AG04450 (cell line): ENCODE data around the gene HSD17B1. TPM values are rescaled to one million over a fixed set of nuclear protein-coding genes. Genes with fewer than 3 reads are reported as not detected.

Source experiments
- CTCF ChIA-PET: fragments of 300-600, 350-600 bp; formaldehyde crosslinking; extraction: SDS; loops from one replicate; lab custom pipeline; 2022; ENCODE audit warnings: antibody characterized with exemption, inconsistent platforms; lab: Charles Lee
- POLR2A ChIA-PET: fragments of 350-600 bp; formaldehyde crosslinking; extraction: SDS; loops from one replicate; lab custom pipeline; 2021; ENCODE audit warnings: antibody characterized with exemption, inconsistent platforms; lab: Yijun Ruan, JAX
- DNase-seq: peaks from one replicate; pipeline ENCODE4 v3.0.0-alpha.2; 2011; ENCODE audit warnings: low read depth, low spot score
- H3K27ac ChIP-seq: one replicate; pipeline ENCODE4 v1.5.1; 2012; ENCODE audit warnings: low read depth, low read length, control low read depth
- H3K27me3 ChIP-seq: one replicate; pipeline ENCODE4 v1.6.0; 2012; ENCODE audit warnings: low read length; ENCODE audit not compliant: control insufficient read depth, insufficient read depth
- H3K4me3 ChIP-seq: 2 replicates; pipeline ENCODE4 v1.5.1; 2011; ENCODE audit warnings: mild to moderate bottlenecking, low read depth, low read length, control low read depth
- H3K9me3 ChIP-seq: 2 replicates; pipeline ENCODE4 v1.5.1; 2012; ENCODE audit warnings: low read length; ENCODE audit not compliant: control insufficient read depth, insufficient read depth
- CTCF ChIP-seq: IDR thresholded peaks from 2 replicates; pipeline ENCODE4 v1.5.1; 2011; ENCODE audit warnings: low read depth, low read length, control low read depth, inconsistent platforms
- polyA plus RNA-seq: library from polyadenylated mRNA; depleted of rRNA; stranded (reverse); fragments of >200 nt; gene quantifications from 2 replicates; pipeline ENCODE4 v1.2.3, GENCODE V29; 2011

The HSD17B1 gene
- polyA plus RNA-seq, 1 experiment, result 0.87 TPM

GRCh38 chr17:42581744-42582270, 29.1 kb downstream of the HSD17B1 start:
- H3K4me3 ChIP-seq, result no peak overlapping the region
- no peak for TF ChIP-seq CTCF
- POLR2A ChIA-PET, result interaction anchor here (0.6 kb wide), 1 partner anchor 202 kb away, joined by 3 read pairs; no protein-coding TSS in a partner anchor
- H3K27ac ChIP-seq, result no peak overlapping the region
- no peak for DNase-seq
- no peaks in the 10 kb centered on the region for H3K27me3 ChIP-seq
- no peaks in the 10 kb centered on the region for H3K9me3 ChIP-seq
- CTCF ChIA-PET, result interaction anchor here (0.9 kb wide), 1 partner anchor 102 kb away, joined by 3 read pairs; no protein-coding TSS in a partner anchor

DNA sequence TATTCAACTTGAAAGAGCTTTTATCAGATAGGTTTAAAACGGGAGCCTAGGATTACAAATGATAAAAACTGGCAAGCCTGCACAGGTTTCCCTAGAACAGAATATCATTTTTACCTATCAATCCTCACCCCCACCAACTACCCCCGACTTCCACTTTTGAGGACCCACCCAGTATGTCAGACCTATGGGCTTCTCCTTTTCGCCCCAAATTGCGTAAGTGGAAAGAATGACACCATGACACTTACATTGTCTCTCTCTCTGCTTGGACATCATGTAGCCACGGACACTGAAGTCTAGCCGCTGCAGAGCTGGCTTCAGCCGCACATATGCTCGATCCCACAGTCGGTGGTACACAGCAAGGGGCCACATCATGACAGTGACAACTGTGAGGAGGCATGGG, 32.2 kb downstream of the HSD17B1 start:
- H3K9me3 ChIP-seq, result no peaks in the 10 kb centered on the region
- POLR2A ChIA-PET, result no interaction called here
- no peak overlapping the region for H3K27ac ChIP-seq
- no peaks in the 10 kb centered on the region for H3K27me3 ChIP-seq
- no peak overlapping the region for H3K4me3 ChIP-seq
- no peak for TF ChIP-seq CTCF
- CTCF ChIA-PET, result no interaction called here
- DNase-seq, result no peak

DNA sequence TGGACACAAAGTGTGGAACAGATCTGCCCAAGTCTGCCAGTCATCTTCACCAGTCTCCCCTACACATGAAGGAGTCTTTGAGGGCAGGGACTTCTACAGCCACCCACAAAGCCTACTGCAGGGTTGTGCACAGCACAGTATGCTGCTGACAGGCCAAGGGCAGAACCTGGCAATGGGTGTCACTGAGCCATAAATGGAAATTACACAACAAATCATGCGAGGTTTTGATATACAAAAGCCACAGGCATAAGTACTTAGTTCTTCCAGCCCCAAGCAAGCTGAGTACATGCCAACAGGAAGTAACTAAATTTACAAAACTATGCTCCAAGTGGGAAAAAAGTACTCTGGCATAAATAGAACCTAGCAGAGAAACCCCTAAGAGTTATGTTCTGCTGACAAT, 32.6 kb downstream of the HSD17B1 start:
- ChIA-PET CTCF (no interaction called here), POLR2A (no interaction called here)
- H3K4me3 ChIP-seq, result no peak overlapping the region

DNA sequence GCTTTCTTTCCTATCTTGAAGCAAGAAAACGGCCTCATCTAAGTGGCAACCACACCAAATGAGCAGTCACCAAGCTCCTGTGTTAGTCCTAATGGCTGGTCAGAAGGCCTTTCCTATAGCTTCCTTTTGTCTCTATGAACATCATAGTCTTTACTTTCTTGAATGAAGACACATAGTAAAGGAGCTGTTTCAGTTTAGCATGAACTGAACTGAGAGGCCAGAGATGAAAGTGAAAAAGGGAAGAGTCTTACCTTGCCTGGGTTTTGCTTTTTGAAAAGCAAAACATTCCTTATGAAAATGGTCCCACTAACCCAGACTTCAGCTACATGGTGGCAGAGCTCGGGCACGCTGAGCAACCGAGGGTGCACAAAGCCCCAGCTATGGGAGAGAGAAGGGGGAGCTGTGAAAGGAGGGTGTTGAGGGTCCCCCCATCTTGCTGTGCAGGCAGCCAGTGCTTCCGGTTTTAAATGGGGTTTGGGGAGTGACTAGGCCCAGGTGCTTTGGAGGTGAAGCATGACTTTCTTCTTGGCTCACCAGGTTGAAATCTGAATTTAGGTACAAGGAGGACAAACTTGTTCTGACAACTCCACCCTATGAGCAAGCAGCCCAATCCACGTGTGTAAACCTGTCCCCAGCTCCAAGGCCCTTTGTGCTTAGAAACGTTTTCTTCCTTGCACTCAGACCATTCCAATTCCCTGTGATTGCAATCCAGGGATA, 33.9 kb downstream of the HSD17B1 start:
- DNase-seq, result no peak
- Histone ChIP-seq H3K27ac (no peak overlapping the region), H3K4me3 (no peak overlapping the region), H3K9me3 (no peaks in the 10 kb centered on the region), H3K27me3 (no peaks in the 10 kb centered on the region)
- TF ChIP-seq CTCF, result no peak
- ChIA-PET CTCF (interaction anchor here (0.8 to 2.4 kb wide), 2 partner anchors 9 to 22 kb away, joined by 3 to 17 read pairs; partner anchors contain the start of gene PSMC3IP), POLR2A (no interaction called here)

More for the DNA sequence above, 32.6 kb downstream of the HSD17B1 start:
- no peaks in the 10 kb centered on the region for H3K9me3 ChIP-seq
- no peaks in the 10 kb centered on the region for H3K27me3 ChIP-seq
- no peak overlapping the region for H3K27ac ChIP-seq
- no peak for TF ChIP-seq CTCF
- DNase-seq, result no peak

DNA sequence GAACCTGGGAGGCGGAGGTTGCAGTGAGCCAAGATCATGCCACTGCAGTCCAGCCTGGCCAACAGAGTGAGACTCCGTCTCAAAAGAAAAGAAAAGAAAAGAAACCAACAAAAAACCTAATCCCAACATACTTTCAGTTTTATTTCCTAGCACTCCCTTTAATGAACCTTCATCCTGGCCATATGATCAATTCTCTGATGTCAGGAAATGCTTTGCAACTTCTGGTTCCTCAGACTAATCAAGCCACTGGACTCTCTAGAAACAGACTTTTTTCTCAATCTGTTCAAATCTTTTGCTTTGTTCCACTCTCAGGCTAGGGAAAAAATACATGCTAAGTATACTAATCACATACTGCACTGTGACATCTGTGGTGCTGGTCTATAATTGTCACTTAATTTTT, 38.2 kb downstream of the HSD17B1 start:
- ChIA-PET CTCF (interaction anchor here (2.6 kb wide), 1 partner anchor 13 kb away, joined by 11 read pairs; the partner anchor contains the start of gene PSMC3IP), POLR2A (no interaction called here)
- Histone ChIP-seq H3K9me3 (no peaks in the 10 kb centered on the region), H3K27me3 (no peaks in the 10 kb centered on the region), H3K27ac (no peak overlapping the region), H3K4me3 (no peak overlapping the region)
- DNase-seq, result no peak
- TF ChIP-seq CTCF, result no peak
